SK-N-SH (cell line): Measurements from ENCODE around the gene SPSB4. TPM values are rescaled to one million over a fixed set of nuclear protein-coding genes. Genes with fewer than 3 reads are reported as not detected.

Experiments
- CTCF ChIA-PET: fragments of 300-600, 350-600 bp; formaldehyde crosslinking; extraction: SDS; loops from one replicate; lab custom pipeline; 2021; lab: Yijun Ruan, JAX
- POLR2A ChIA-PET: fragments of 350-600 bp; sonication (Branson Sonifier 250); formaldehyde crosslinking; extraction: SDS; loops from one replicate; lab custom pipeline; 2020; ENCODE audit warnings: antibody characterized with exemption, inconsistent platforms; lab: Yijun Ruan, JAX
- DNase-seq: peaks from one replicate; pipeline ENCODE4 v3.0.0; 2012
- H2AFZ ChIP-seq: fragments of 200-600 bp; sonication (generic); 2 replicates; pipeline ENCODE4 v1.8.1; 2016; ENCODE audit warnings: antibody characterized with exemption, mild to moderate bottlenecking, low read depth
- H3F3A ChIP-seq: fragments of 200-600 bp; sonication (generic); replicated peaks from 2 replicates; pipeline ENCODE3; 2016; ENCODE audit warnings: antibody characterized with exemption, mild to moderate bottlenecking; ENCODE audit not compliant: insufficient read depth
- H3K27ac ChIP-seq, 2 experiments: fragments of 200-500 bp in 1 of 2; fragments of 200-600 bp in 1 of 2; sonication (Bioruptor generic) in 1 of 2; sonication (generic), shearing (Covaris generic) in 1 of 2; 2 replicates each; pipeline versions ENCODE4 v1.5.1 to v1.6.1; 2014 to 2016; ENCODE audit warnings: low read depth in 2 of 2, inconsistent platforms in 1 of 2, low read length in 1 of 2, mild to moderate bottlenecking in 1 of 2, mixed read lengths in 1 of 2
- H3K27me3 ChIP-seq: fragments of 200-600 bp; sonication (generic), shearing (Covaris generic); 2 replicates; pipeline ENCODE4 v1.6.1; 2016; ENCODE audit warnings: mixed run types; ENCODE audit not compliant: insufficient read depth
- H3K36me3 ChIP-seq, 2 experiments: fragments of 200-500 bp in 1 of 2; fragments of 200-600 bp in 1 of 2; sonication (Bioruptor generic) in 1 of 2; sonication (generic) in 1 of 2; replicated peaks in 1 of 2; 2 replicates each; pipeline versions ENCODE3 to v1.5.1; 2014 to 2016; ENCODE audit warnings: low read length in 1 of 2, mild to moderate bottlenecking in 1 of 2; ENCODE audit not compliant: insufficient read depth in 2 of 2, control insufficient read depth in 1 of 2
- H3K4me1 ChIP-seq, 2 experiments: fragments of 200-500 bp in 1 of 2; fragments of 200-600 bp in 1 of 2; sonication (Bioruptor generic) in 1 of 2; sonication (generic), shearing (Covaris generic) in 1 of 2; 2 replicates each; pipeline versions ENCODE4 v1.5.1 to v1.6.1; 2014 to 2016; ENCODE audit warnings: low read depth in 1 of 2, low read length in 1 of 2, mixed run types in 1 of 2; ENCODE audit not compliant: insufficient read depth in 2 of 2, control insufficient read depth in 1 of 2
- H3K4me2 ChIP-seq: fragments of 200-600 bp; sonication (generic), shearing (Covaris generic); 2 replicates; pipeline ENCODE4 v1.6.1; 2017; ENCODE audit warnings: mixed run types
- H3K4me3 ChIP-seq, 2 experiments: fragments of 200-500 bp in 1 of 2; fragments of 200-600 bp in 1 of 2; sonication (Bioruptor generic) in 1 of 2; sonication (generic), shearing (Covaris generic) in 1 of 2; 2 replicates each; pipeline versions ENCODE4 v1.5.1 to v1.8.1; 2014 to 2016; ENCODE audit warnings: low read depth in 2 of 2, inconsistent platforms in 1 of 2, low read length in 1 of 2, mild to moderate bottlenecking in 1 of 2, mixed read lengths in 1 of 2, moderate library complexity in 1 of 2
- H3K79me2 ChIP-seq: fragments of 200-600 bp; sonication (generic); 2 replicates; pipeline ENCODE4 v1.8.1; 2017; ENCODE audit warnings: mild to moderate bottlenecking; ENCODE audit not compliant: insufficient read depth
- H3K9ac ChIP-seq: fragments of 200-600 bp; sonication (generic); 2 replicates; pipeline ENCODE4 v1.6.1; 2017; ENCODE audit warnings: mixed run types
- H3K9me2 ChIP-seq: fragments of 200-600 bp; sonication (generic); 2 replicates; pipeline ENCODE4 v1.6.1; 2017; ENCODE audit warnings: mixed run types
- H3K9me3 ChIP-seq: fragments of 200-600 bp; sonication (generic); 2 replicates; pipeline ENCODE4 v1.6.1; 2017; ENCODE audit warnings: mixed run types, mild to moderate bottlenecking, moderate library complexity
- H4K20me1 ChIP-seq: fragments of 200-600 bp; sonication (generic); 2 replicates; pipeline ENCODE4 v1.6.1; 2017; ENCODE audit warnings: mild to moderate bottlenecking, mixed run types; ENCODE audit not compliant: insufficient read depth
- CTCF ChIP-seq: fragments of 200-600 bp; sonication (generic); IDR thresholded peaks from 2 replicates; pipeline ENCODE4 v1.6.1; 2017; ENCODE audit warnings: antibody characterized with exemption, mild to moderate bottlenecking, moderate library complexity
- JUND ChIP-seq: IDR thresholded peaks from 2 replicates; pipeline ENCODE4 v1.4.0; 2012
- MAX ChIP-seq: IDR thresholded peaks from 2 replicates; pipeline ENCODE4 v1.4.0; 2012; ENCODE audit warnings: low read depth
- MXI1 ChIP-seq: IDR thresholded peaks from 2 replicates; pipeline ENCODE4 v1.6.1; 2012; ENCODE audit warnings: mild to moderate bottlenecking, low read depth, low read length, improper control_type of control experiment
- PBX3 ChIP-seq: IDR thresholded peaks from 2 replicates; pipeline ENCODE4; 2012
- POLR2AphosphoS5 ChIP-seq: IDR thresholded peaks from 2 replicates; pipeline ENCODE4 v1.6.1; 2012; ENCODE audit warnings: low read depth, low read length
- RAD21 ChIP-seq: IDR thresholded peaks from 2 replicates; pipeline ENCODE4 v1.6.1; 2012; ENCODE audit warnings: mild to moderate bottlenecking, low read length
- REST ChIP-seq: IDR thresholded peaks from 2 replicates; pipeline ENCODE4 v1.6.1; 2012; ENCODE audit warnings: mild to moderate bottlenecking, low read depth, low read length, moderate library complexity
- SMC3 ChIP-seq: IDR thresholded peaks from 2 replicates; pipeline ENCODE4 v1.6.1; 2012; ENCODE audit warnings: low read depth, low read length, improper control_type of control experiment
- USF2 ChIP-seq: fragments of 150-350 bp; IDR thresholded peaks from 2 replicates; pipeline ENCODE4 v1.6.1; 2017; ENCODE audit warnings: antibody characterized with exemption, low read length, low read depth, borderline replicate concordance
- YY1 ChIP-seq: IDR thresholded peaks from 2 replicates; pipeline ENCODE4 v1.4.0; 2012; ENCODE audit warnings: low read depth, mild to moderate bottlenecking
- WGBS: methylation state at CpG from one replicate; pipeline ENCODE4 v1.1.6; 2017; ENCODE audit warnings: low lambda C conversion rate; 5-methylcytosine and 5-hydroxymethylcytosine counted together
- polyA plus RNA-seq, 3 experiments: library from polyadenylated mRNA; depleted of rRNA; stranded (reverse); fragments of >200 nt; gene quantifications; 2 replicates each; pipeline ENCODE4 v1.2.3, GENCODE V29; 2012

SPSB4 gene
- 0.10 and 0.21 TPM in 2 replicates for polyA plus RNA-seq (2012; rRNA removed)
- polyA plus RNA-seq (2012; cell fraction: cytosol; rRNA removed) = 0.15 and 0.30 TPM in 2 replicates
- 0.04 and 0.07 TPM in 2 replicates for polyA plus RNA-seq (2012; cell fraction: nucleus; rRNA removed)

- CTCF ChIA-PET = interaction anchor here (0.7 to 6.5 kb wide), 43 partner anchors 8 to 404 kb away, joined by 3 to 77 read pairs (median 6); partner anchors contain the start of gene PXYLP1
- Histone ChIP-seq H3K79me2 (no peaks in the 10 kb centered on the region), H3K27ac (peak within 1 kb of the TSS in 1 of 2 experiments; percentile 50; a peak in 2 of 4 replicates), H3K9me3 (no peaks in the 10 kb centered on the region), H3K4me3 (peak within 1 kb of the TSS; percentile 23 to 49; a peak in 3 of 4 replicates), H3K9ac (no peak within 1 kb of the TSS), H3F3A (no peaks in the 10 kb centered on the region), H3K36me3 (no peaks in the 10 kb centered on the region), H3K9me2 (no peaks in the 10 kb centered on the region), H2AFZ (no peak within 1 kb of the TSS), H4K20me1 (no peaks in the 10 kb centered on the region), H3K27me3 (peaks cover 22% of the 10 kb centered on the region), H3K4me1 (peaks cover 0 to 6% of the 10 kb centered on the region in 2 experiments; a peak in 2 of 4 replicates), H3K4me2 (peak within 1 kb of the TSS; percentile 62; the same call in 1 of the 2 replicates)
- WGBS = 63% methylated on average over 16 of the region's 68 CpGs
- DNase-seq = peak; percentile 95
- no peak for TF ChIP-seq POLR2AphosphoS5
- TF ChIP-seq SMC3 = peak; percentile 38; the same call in 1 of the 2 replicates
- TF ChIP-seq USF2 = no peak
- TF ChIP-seq RAD21 = peak; percentile 51
- no peak for TF ChIP-seq JUND
- peak; percentile 52 for TF ChIP-seq MXI1
- POLR2A ChIA-PET = interaction anchor here (0.6 to 2.4 kb wide), 7 partner anchors 13 to 109 kb away, joined by 3 to 10 read pairs (median 5); no protein-coding TSS in a partner anchor
These were observed at the start of gene SPSB4 for GRCh38 chr3:141050576-141051442. TSS of gene SPSB4 (plus strand) at chr3:141051347. CDS start at chr3:141066105, 14,758 bp downstream.

- Histone ChIP-seq H3K4me3 (no peak overlapping the region), H3F3A (no peaks in the 10 kb centered on the region), H3K79me2 (no peaks in the 10 kb centered on the region), H2AFZ (no peak overlapping the region), H3K27ac (no peak overlapping the region), H3K9me2 (no peaks in the 10 kb centered on the region), H3K27me3 (no peaks in the 10 kb centered on the region), H3K4me2 (no peak overlapping the region), H3K9ac (no peak overlapping the region), H3K36me3 (no peaks in the 10 kb centered on the region), H3K4me1 (no peaks in the 10 kb centered on the region), H4K20me1 (no peaks in the 10 kb centered on the region), H3K9me3 (no peaks in the 10 kb centered on the region)
- POLR2A ChIA-PET = no interaction called here
- WGBS = 31% methylated on average over 1 of the region's 1 CpG
- CTCF ChIA-PET = interaction anchor here (2.2 to 9.8 kb wide), 3 partner anchors 100 to 186 kb away, joined by 10 to 107 read pairs (median 23); no protein-coding TSS in a partner anchor
- no peak for TF ChIP-seq PBX3
- no peak for TF ChIP-seq REST
- TF ChIP-seq MAX = no peak
- no peak for TF ChIP-seq YY1
- TF ChIP-seq CTCF = no peak
- no peak for TF ChIP-seq RAD21
- no peak for DNase-seq
These were observed 44.8 kb upstream of the SPSB4 start for GRCh38 chr3:141006344-141006743.
